A673 (cell line): ENCODE results near the gene C1orf159. TPM values are rescaled to one million over a fixed set of nuclear protein-coding genes. Genes with fewer than 3 reads are reported as not detected.

Source experiments
- BruUV-seq: library from RNA; stranded (reverse); fragments of 400-500 nt; replicated peaks from 2 replicates; lab custom pipeline; 2021; lab: Mats Ljungman, UMichigan
- CTCF ChIA-PET: fragments of 300-600 bp; sonication (Branson Sonifier 250); formaldehyde crosslinking; loops from one replicate; lab custom pipeline; 2022; ENCODE audit warnings: antibody characterized with exemption; lab: Charles Lee
- POLR2A ChIA-PET: fragments of 300-600 bp; sonication (Branson Sonifier 250); formaldehyde crosslinking; loops from one replicate; lab custom pipeline; 2022; ENCODE audit warnings: antibody characterized with exemption; ENCODE audit not compliant: low non-redundant PET; lab: Charles Lee
- DNase-seq: peaks from one replicate; pipeline ENCODE4 v3.0.0-alpha.2; 2015; ENCODE audit warnings: low spot score
- H3K27ac ChIP-seq: fragments of 200-600 bp; sonication (generic); 2 replicates; pipeline ENCODE4 v1.5.1; 2016; ENCODE audit warnings: mixed run types, low read depth, mild to moderate bottlenecking, mixed read lengths, antibody characterized with exemption, low read length; ENCODE audit not compliant: poor library complexity, severe bottlenecking
- H3K27me3 ChIP-seq: fragments of 200-600 bp; sonication (generic); replicated peaks from 2 replicates; pipeline ENCODE4 v1.6.1; 2017; ENCODE audit warnings: mixed run types, low read depth, mild to moderate bottlenecking, mixed read lengths, antibody characterized with exemption, low read length; ENCODE audit not compliant: insufficient read depth, poor library complexity
- H3K36me3 ChIP-seq: fragments of 200-600 bp; sonication (generic); 2 replicates; pipeline ENCODE4 v1.6.1; 2016; ENCODE audit warnings: mixed run types, mild to moderate bottlenecking, mixed read lengths, antibody characterized with exemption, low read length; ENCODE audit not compliant: insufficient read depth, poor library complexity, severe bottlenecking
- H3K4me1 ChIP-seq: fragments of 200-600 bp; sonication (generic); 2 replicates; pipeline ENCODE4 v1.6.1; 2017; ENCODE audit warnings: mixed run types, mild to moderate bottlenecking, mixed read lengths, antibody characterized with exemption, low read length; ENCODE audit not compliant: insufficient read depth, poor library complexity, severe bottlenecking
- H3K4me3 ChIP-seq: fragments of 200-600 bp; sonication (generic); 2 replicates; pipeline ENCODE4 v1.5.1; 2016; ENCODE audit warnings: low read depth, mixed run types, mild to moderate bottlenecking, mixed read lengths, low read length; ENCODE audit not compliant: poor library complexity, severe bottlenecking
- H3K9me3 ChIP-seq: fragments of 200-600 bp; sonication (generic); 2 replicates; pipeline ENCODE4 v1.6.1; 2016; ENCODE audit warnings: mixed run types, low read depth, mild to moderate bottlenecking, mixed read lengths, antibody characterized with exemption, low read length; ENCODE audit not compliant: poor library complexity, severe bottlenecking
- CTCF ChIP-seq: fragments of 300-800, 200-600 bp; sonication (generic); conservative IDR thresholded peaks from 2 replicates; pipeline ENCODE4 v1.5.1; 2017; ENCODE audit warnings: low read depth, mild to moderate bottlenecking, antibody characterized with exemption, low read length, moderate library complexity, mixed read lengths
- EZH2 ChIP-seq: fragments of 200-600 bp; sonication (generic); IDR thresholded peaks from 2 replicates; pipeline ENCODE4 v1.6.1; 2017; ENCODE audit warnings: borderline replicate concordance, low read depth, mild to moderate bottlenecking, mixed read lengths, antibody characterized with exemption, low read length; ENCODE audit not compliant: poor library complexity, severe bottlenecking
- intact Hi-C: fragments of 100-400 bp; cut with micrococcal nuclease; formaldehyde crosslinking; loops from one replicate; pipeline ENCODE4 v1.10.0; 2022; ENCODE audit not compliant: unreplicated experiment
- total RNA-seq: library from RNA; stranded (reverse); gene quantifications from 2 replicates; pipeline ENCODE4 v1.2.3, GENCODE V29; 2021

The C1orf159 gene
- total RNA-seq, 1 experiment from 2014 or later, result 26.8 TPM

- no TSS peak for BruUV-seq
- Histone ChIP-seq H3K4me1 (peaks cover 26% of the 10 kb centered on the region), H3K27ac (no peak overlapping the region), H3K9me3 (no peaks in the 10 kb centered on the region), H3K27me3 (no peaks in the 10 kb centered on the region), H3K4me3 (no peak overlapping the region), H3K36me3 (no peaks in the 10 kb centered on the region)
- intact Hi-C loops, result no loop called here
- POLR2A ChIA-PET, result no interaction called here
- DNase-seq, result no peak
- no peak for TF ChIP-seq EZH2
- TF ChIP-seq CTCF, result no peak
- CTCF ChIA-PET, result no interaction called here
These were observed 50.5 kb downstream of the C1orf159 start for GRCh38 chr1:1065265-1065939.

- TF ChIP-seq EZH2, result no peak
- TF ChIP-seq CTCF, result peak; percentile 91
- DNase-seq, result peak; percentile 59
- no peak overlapping the region for H3K27ac ChIP-seq
- H3K36me3 ChIP-seq, result no peaks in the 10 kb centered on the region
- intact Hi-C loops, result loop anchor here (5.0 kb wide), 2 partner anchors 62 to 82 kb away; partner anchors contain the start of genes HES4 and PERM1
- peaks cover 25% of the 10 kb centered on the region for H3K4me1 ChIP-seq
- no peak overlapping the region for H3K4me3 ChIP-seq
- BruUV-seq, result no TSS peak
- H3K27me3 ChIP-seq, result no peaks in the 10 kb centered on the region
- no peaks in the 10 kb centered on the region for H3K9me3 ChIP-seq
- CTCF ChIA-PET, result interaction anchor here (0.6 to 1.1 kb wide), 4 partner anchors 45 to 62 kb away, joined by 3 to 5 read pairs (median 4); no protein-coding TSS in a partner anchor
- POLR2A ChIA-PET, result no interaction called here
These were observed 51.7 kb downstream of the C1orf159 start for GRCh38 chr1:1063945-1064831.

GRCh38 chr1:1063261-1063944 is 52.5 kb downstream of the C1orf159 start:
- intact Hi-C loops, result loop anchor here (5.0 kb wide), 2 partner anchors 61 to 81 kb away; partner anchors contain the start of genes HES4 and PERM1
- no peak overlapping the region for H3K4me3 ChIP-seq
- H3K27ac ChIP-seq, result no peak overlapping the region
- BruUV-seq, result no TSS peak
- peaks cover 30% of the 10 kb centered on the region for H3K4me1 ChIP-seq
- H3K36me3 ChIP-seq, result no peaks in the 10 kb centered on the region
- no peak for DNase-seq
- ChIA-PET CTCF (interaction anchor here (0.8 to 1.1 kb wide), 3 partner anchors 49 to 61 kb away, joined by 4 to 5 read pairs (median 4); no protein-coding TSS in a partner anchor), POLR2A (interaction anchor here (0.6 kb wide), 1 partner anchor 436 kb away, joined by 5 read pairs; no protein-coding TSS in a partner anchor)
- no peaks in the 10 kb centered on the region for H3K9me3 ChIP-seq
- TF ChIP-seq EZH2, result no peak
- TF ChIP-seq CTCF, result no peak
- H3K27me3 ChIP-seq, result no peaks in the 10 kb centered on the region
